B cell (primary cell): Measurements from ENCODE around the gene DNTT.

Experiments used
- EZH2 ChIP-seq: IDR thresholded peaks from 2 replicates; pipeline ENCODE4 v1.6.1; 2012; ENCODE audit warnings: borderline replicate concordance, low read depth, mild to moderate bottlenecking, moderate library complexity, low read length; ENCODE audit not compliant: insufficient read depth, poor library complexity, severe bottlenecking
- TF ChIP-seq, protein P1 (sequence below): fragments of 200-600 bp; IDR thresholded peaks from one replicate; pipeline ENCODE4 v1.8.0; 2022; ENCODE audit warnings: antibody characterized with exemption, mild to moderate bottlenecking

GRCh38 chr10:96298362-96298761, 5.9 kb upstream of the DNTT start:
- no peak for TF ChIP-seq EZH2
- TF ChIP-seq, protein P1, sequence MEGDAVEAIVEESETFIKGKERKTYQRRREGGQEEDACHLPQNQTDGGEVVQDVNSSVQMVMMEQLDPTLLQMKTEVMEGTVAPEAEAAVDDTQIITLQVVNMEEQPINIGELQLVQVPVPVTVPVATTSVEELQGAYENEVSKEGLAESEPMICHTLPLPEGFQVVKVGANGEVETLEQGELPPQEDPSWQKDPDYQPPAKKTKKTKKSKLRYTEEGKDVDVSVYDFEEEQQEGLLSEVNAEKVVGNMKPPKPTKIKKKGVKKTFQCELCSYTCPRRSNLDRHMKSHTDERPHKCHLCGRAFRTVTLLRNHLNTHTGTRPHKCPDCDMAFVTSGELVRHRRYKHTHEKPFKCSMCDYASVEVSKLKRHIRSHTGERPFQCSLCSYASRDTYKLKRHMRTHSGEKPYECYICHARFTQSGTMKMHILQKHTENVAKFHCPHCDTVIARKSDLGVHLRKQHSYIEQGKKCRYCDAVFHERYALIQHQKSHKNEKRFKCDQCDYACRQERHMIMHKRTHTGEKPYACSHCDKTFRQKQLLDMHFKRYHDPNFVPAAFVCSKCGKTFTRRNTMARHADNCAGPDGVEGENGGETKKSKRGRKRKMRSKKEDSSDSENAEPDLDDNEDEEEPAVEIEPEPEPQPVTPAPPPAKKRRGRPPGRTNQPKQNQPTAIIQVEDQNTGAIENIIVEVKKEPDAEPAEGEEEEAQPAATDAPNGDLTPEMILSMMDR, result no peak
